ENCODE data around the gene POLR1A. TPM values are rescaled to one million over a fixed set of nuclear protein-coding genes. Genes with fewer than 3 reads are reported as not detected.

The POLR1A gene
- total and polyA plus RNA-seq, 2 of the 8 experiments (the other 6 are each of a cell fraction or from before 2014, with no cell fraction given): 8.9 to 58.1 TPM

DNA sequence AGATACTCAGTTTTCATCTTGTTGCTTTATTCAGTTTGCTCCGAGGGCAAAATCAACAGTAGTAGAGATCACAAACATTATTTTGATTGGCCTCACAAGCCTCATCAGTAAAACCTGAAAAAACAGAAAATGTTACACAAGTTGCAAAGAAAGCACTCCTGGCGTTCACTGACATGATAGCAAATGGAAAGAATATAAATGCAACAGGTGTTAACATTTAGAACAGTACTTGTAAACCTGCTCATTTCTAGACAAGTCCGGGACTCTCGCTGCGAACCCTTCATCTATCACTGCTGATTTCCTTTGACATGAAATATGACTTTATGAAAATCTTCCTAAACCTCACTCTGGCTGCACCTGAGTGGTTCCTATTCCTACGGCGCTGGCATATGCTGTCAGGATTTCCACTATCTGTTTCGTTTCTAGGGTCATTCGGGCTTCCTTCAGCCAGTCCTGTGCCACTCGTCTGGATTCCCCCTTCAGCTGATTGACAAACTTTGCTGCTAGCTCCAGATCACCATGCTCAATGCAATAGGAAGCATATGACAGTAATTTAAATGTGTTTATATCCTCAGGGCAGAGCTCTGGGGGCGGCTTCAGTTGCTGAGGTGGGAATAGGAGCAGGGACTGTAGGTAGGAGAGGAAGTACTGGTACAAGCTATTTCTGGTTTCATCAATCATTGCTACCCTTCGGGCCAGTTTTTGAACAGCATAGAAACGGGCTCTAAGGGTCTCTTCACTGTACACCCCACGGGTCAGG, 38.4 kb upstream of the POLR1A start:
- H2BK15ac ChIP-seq (ENCODE audit: low read length): no peak overlapping the region
- no peak overlapping the region for H2BK5ac ChIP-seq (ENCODE audit: low read depth, low read length)
- no peaks in the 10 kb centered on the region for H3K79me1 ChIP-seq (ENCODE audit: low read depth, low read length)
- no peak overlapping the region for H2AFZ ChIP-seq (ENCODE audit: low read length)
- no peak overlapping the region for H3K9ac ChIP-seq (replicated peaks in 1 of 4; ENCODE audit: extremely low read depth in 1 of 4, low read depth in 3 of 4, low read length in 3 of 4)
- H3K56ac ChIP-seq (replicated peaks; ENCODE audit: insufficient read length, low read depth, low read length): no peak overlapping the region
- TF ChIP-seq POLR2A (IDR thresholded peaks at IDR 0.05; ENCODE audit: control extremely low read depth in 1 of 2, low read depth in 2 of 2, low read length in 2 of 2) (peak; percentile 32 to 65; a peak in 2 of 3 replicates), RXRA (IDR thresholded peaks at IDR 0.05; ENCODE audit: insufficient read depth, low read depth, low read length) (no peak), RFX5 (IDR thresholded peaks at IDR 0.05; ENCODE audit: borderline replicate concordance, low read depth, low read length) (no peak), TEAD4 (IDR thresholded peaks at IDR 0.05; ENCODE audit: low read depth, low read length) (no peak)
- no peak overlapping the region for H2BK120ac ChIP-seq (replicated peaks; ENCODE audit: low read depth, low read length)
- H3K27me3 ChIP-seq (replicated peaks in 1 of 4; ENCODE audit: control insufficient read depth in 3 of 4, extremely low read depth in 1 of 4, insufficient read depth in 3 of 4, low read length in 3 of 4): no peaks in the 10 kb centered on the region
- H4K20me1 ChIP-seq (replicated peaks in 1 of 2; ENCODE audit: control insufficient read depth in 1 of 2, insufficient read depth in 2 of 2, low read length in 2 of 2): peaks cover 0 to 6% of the 10 kb centered on the region in 2 experiments
- DNase-seq (ENCODE audit: low read depth in 1 of 2, low spot score in 2 of 2) (no peak), FAIRE-seq (no peak)
- no peaks in the 10 kb centered on the region for H3K79me2 ChIP-seq (ENCODE audit: control insufficient read depth in 1 of 2, insufficient read depth in 2 of 2, low read length in 2 of 2)
- H3K14ac ChIP-seq (ENCODE audit: insufficient read length): no peak overlapping the region
- H2BK20ac ChIP-seq (ENCODE audit: low read length): no peak overlapping the region
- CTCF ChIA-PET (ENCODE audit: partially characterized antibody): interaction anchor here (1.5 to 1.8 kb wide), 2 partner anchors 56 to 306 kb away, joined by 3 to 5 read pairs; no protein-coding TSS in a partner anchor
- H3K4me1 ChIP-seq (replicated peaks in 1 of 4; ENCODE audit: control insufficient read depth in 3 of 4, insufficient read depth in 4 of 4, low read length in 3 of 4): no peaks in the 10 kb centered on the region
- H2AK5ac ChIP-seq (ENCODE audit: low read depth, low read length): no peak overlapping the region
- no peak overlapping the region for H3K4ac ChIP-seq (replicated peaks; ENCODE audit: insufficient read length, low read depth, low read length)
- 87% methylated on average over 14 of the region's 14 CpGs; no CpG with 5 or more reads in 1 of the 2 experiments for WGBS, 2 experiments (ENCODE audit: extremely low coverage in 1 of 2, insufficient coverage in 1 of 2, insufficient read length in 1 of 2, insufficient replicate concordance in 2 of 2, low coverage in 1 of 2, low lambda C conversion rate in 2 of 2, missing lambda C conversion rate in 1 of 2)
- H2BK12ac ChIP-seq (ENCODE audit: low read depth, low read length): no peak overlapping the region
- H3K9me3 ChIP-seq (ENCODE audit: insufficient read depth in 2 of 2, low read depth in 1 of 2, low read length in 1 of 2): no peaks in the 10 kb centered on the region
- H4K8ac ChIP-seq (ENCODE audit: extremely low read depth, insufficient read depth, low read length): no peak overlapping the region
- H3K23ac ChIP-seq (ENCODE audit: insufficient read length): no peak overlapping the region
- H3K4me2 ChIP-seq (ENCODE audit: insufficient read depth in 1 of 2, low read depth in 2 of 2, low read length in 2 of 2): no peak overlapping the region
- POLR2A ChIA-PET (ENCODE audit: partially characterized antibody): interaction anchor here (0.8 to 3.5 kb wide), 9 partner anchors 8 to 44 kb away, joined by 3 to 24 read pairs (median 4); partner anchors contain the start of genes POLR1A and PTCD3
- no peak overlapping the region for H3K4me3 ChIP-seq (ENCODE audit: extremely low read depth in 1 of 4, insufficient read depth in 2 of 4, low read depth in 3 of 4, low read length in 4 of 4)
- H3K18ac ChIP-seq (ENCODE audit: extremely low read depth, low read length): no peak overlapping the region
- H3K23me2 ChIP-seq (ENCODE audit: low read depth, low read length): no peaks in the 10 kb centered on the region
- H3K36me3 ChIP-seq (ENCODE audit: control insufficient read depth in 2 of 4, insufficient read depth in 4 of 4, low read length in 3 of 4): peaks cover 16 to 73% (median 41%) of the 10 kb centered on the region in 4 experiments
- H4K5ac ChIP-seq (ENCODE audit: insufficient read length, low read depth, low read length): no peak overlapping the region
- no peak overlapping the region for H4K91ac ChIP-seq (replicated peaks; ENCODE audit: insufficient read length, low read length)
- H3K27ac ChIP-seq (ENCODE audit: low read depth, low read length): no peak overlapping the region

Measured in H1 (cell line).